Measurements from ENCODE around the gene UBAC2. TPM values are rescaled to one million over a fixed set of nuclear protein-coding genes. Genes with fewer than 3 reads are reported as not detected.

The UBAC2 gene
- total and polyA plus RNA-seq, 2 donors (not counting 1 experiment from before 2014, with no cell fraction given): 32.4 to 87.4 TPM

DNA sequence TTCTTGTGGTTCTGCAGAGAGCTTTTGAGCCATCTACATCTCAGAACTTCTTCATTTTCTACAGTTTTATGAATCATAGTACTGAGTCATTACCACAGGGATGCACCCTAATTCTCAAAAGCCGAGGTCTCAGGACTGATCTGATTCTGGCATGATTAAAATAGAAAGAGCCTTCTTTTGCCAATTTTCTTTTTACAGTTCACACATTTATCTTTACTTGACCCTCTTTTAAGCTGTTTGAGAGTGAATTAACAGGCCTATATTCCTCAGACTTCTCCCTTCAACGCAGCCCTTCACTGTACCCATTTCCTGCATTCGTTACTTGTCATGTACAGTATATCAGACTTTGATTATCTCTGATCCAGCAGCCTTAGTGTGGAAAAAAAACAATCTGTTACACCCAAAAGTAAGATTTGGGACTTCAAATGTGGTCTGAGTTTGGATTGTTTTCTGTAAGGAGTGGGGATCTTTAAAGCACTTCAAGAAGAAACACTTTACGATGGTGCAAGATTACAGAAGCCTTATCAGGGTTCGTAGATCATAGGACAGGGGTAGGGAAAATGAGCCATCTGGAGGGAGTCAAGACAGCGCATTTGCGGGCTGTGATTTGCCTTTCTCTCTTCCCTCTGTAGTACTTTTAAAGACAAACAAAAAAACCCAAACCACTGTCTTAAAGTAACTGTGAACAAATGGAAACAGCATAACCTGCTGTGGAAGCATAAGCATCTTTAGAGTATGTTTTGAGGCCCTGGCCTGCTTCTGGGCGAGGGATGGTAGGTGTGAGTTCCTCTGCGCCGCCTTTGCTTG lies 121.8 kb downstream of the UBAC2 start:
- Histone ChIP-seq H3K79me2 (ENCODE audit: control insufficient read depth, insufficient read depth, low read length) (no peaks in the 10 kb centered on the region), H3K27ac (ENCODE audit: insufficient read depth, low read length) (peak overlapping the region; percentile 61), H3K4me3 (replicated peaks in 1 of 4; ENCODE audit: control extremely low read depth in 1 of 4, insufficient read depth in 1 of 4, low read depth in 3 of 4, low read length in 4 of 4) (no peak overlapping the region), H4K20me1 (ENCODE audit: control insufficient read depth, extremely low read depth, insufficient read depth, low read length) (no peaks in the 10 kb centered on the region), H3K36me3 (ENCODE audit: control insufficient read depth, insufficient read depth, low read length) (no peaks in the 10 kb centered on the region), H3K27me3 (ENCODE audit: control insufficient read depth, insufficient read depth, low read length) (no peaks in the 10 kb centered on the region), H3K9me3 (ENCODE audit: control insufficient read depth, insufficient read depth, low read depth, low read length) (no peaks in the 10 kb centered on the region), H3K4me1 (ENCODE audit: control insufficient read depth, extremely low read depth, insufficient read depth, low read length) (peaks cover 19% of the 10 kb centered on the region), H2AFZ (ENCODE audit: low read length) (no peak overlapping the region), H3K4me2 (ENCODE audit: extremely low read depth, insufficient read depth, low read length) (peak overlapping the region; percentile 38), H3K9ac (ENCODE audit: insufficient read depth, low read length) (peak overlapping the region; percentile 52)
- peak; percentile 79 to 92 for DNase-seq (ENCODE audit: low read depth in 2 of 2)
- TF ChIP-seq EZH2 (IDR thresholded peaks at IDR 0.05; ENCODE audit: low read length, missing control alignments) (no peak), CTCF (conservative IDR thresholded peaks at IDR 0.05 in 1 of 2, IDR thresholded peaks at IDR 0.05 in 1 of 2; ENCODE audit: low read depth in 1 of 2, low read length in 2 of 2) (no peak)

DNA sequence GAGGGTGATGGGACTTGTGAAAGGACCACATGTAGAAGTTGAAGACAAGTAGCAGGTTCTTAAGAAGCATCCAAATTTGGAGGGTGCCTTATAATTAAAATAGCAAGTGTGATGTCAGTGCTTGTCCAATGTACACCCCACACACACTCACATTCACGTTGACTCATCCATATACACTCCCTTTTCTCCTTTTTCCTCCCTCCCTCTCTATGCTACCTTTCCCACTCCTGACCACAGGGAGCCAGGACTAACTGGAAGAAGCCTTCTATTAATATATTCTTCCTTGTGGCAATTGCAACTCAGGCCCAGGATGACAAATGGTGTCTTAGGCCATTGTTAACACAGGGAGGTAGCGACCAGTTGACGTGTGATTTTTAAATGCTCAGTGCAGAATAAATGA lies 122.8 kb downstream of the UBAC2 start:
- Histone ChIP-seq H3K27ac (ENCODE audit: insufficient read depth, low read length) (no peak overlapping the region), H3K79me2 (ENCODE audit: control insufficient read depth, insufficient read depth, low read length) (no peaks in the 10 kb centered on the region), H3K4me1 (ENCODE audit: control insufficient read depth, extremely low read depth, insufficient read depth, low read length) (peaks cover 19% of the 10 kb centered on the region), H2AFZ (ENCODE audit: low read length) (no peak overlapping the region), H3K9me3 (ENCODE audit: control insufficient read depth, insufficient read depth, low read depth, low read length) (no peaks in the 10 kb centered on the region), H3K4me2 (ENCODE audit: extremely low read depth, insufficient read depth, low read length) (no peak overlapping the region), H3K36me3 (ENCODE audit: control insufficient read depth, insufficient read depth, low read length) (no peaks in the 10 kb centered on the region), H3K4me3 (replicated peaks in 1 of 4; ENCODE audit: control extremely low read depth in 1 of 4, insufficient read depth in 1 of 4, low read depth in 3 of 4, low read length in 4 of 4) (no peak overlapping the region), H3K27me3 (ENCODE audit: control insufficient read depth, insufficient read depth, low read length) (no peaks in the 10 kb centered on the region), H4K20me1 (ENCODE audit: control insufficient read depth, extremely low read depth, insufficient read depth, low read length) (no peaks in the 10 kb centered on the region), H3K9ac (ENCODE audit: insufficient read depth, low read length) (no peak overlapping the region)
- TF ChIP-seq EZH2 (IDR thresholded peaks at IDR 0.05; ENCODE audit: low read length, missing control alignments): no peak
- DNase-seq (ENCODE audit: low read depth in 2 of 2): peak in 1 of 2 donors; percentile 79

DNA sequence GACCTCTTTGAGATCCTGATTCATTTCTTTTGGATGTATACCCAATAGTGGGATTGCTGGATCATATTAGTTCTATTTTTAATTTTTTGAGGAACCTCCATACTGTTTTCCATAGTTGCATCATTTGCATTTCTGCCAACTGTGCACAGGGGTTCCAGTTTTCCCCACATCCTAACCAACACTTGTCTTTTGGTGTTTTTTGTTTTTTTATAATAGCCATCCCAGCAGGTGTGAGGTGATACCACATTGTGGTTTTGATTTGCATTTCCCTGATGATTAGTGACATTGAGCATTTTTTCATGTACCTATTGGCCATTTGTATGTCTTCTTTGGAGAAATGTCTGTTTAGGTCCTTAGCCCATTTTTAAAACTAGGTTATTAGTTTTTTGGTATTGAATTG lies 125.4 kb downstream of the UBAC2 start:
- no peak overlapping the region for H2AFZ ChIP-seq (ENCODE audit: low read length)
- no peaks in the 10 kb centered on the region for H4K20me1 ChIP-seq (ENCODE audit: control insufficient read depth, extremely low read depth, insufficient read depth, low read length)
- DNase-seq (ENCODE audit: low read depth in 2 of 2): no peak
- H3K27ac ChIP-seq (ENCODE audit: insufficient read depth, low read length): no peak overlapping the region
- H3K9ac ChIP-seq (ENCODE audit: insufficient read depth, low read length): no peak overlapping the region
- H3K4me1 ChIP-seq (ENCODE audit: control insufficient read depth, extremely low read depth, insufficient read depth, low read length): peaks cover 19% of the 10 kb centered on the region
- no peaks in the 10 kb centered on the region for H3K27me3 ChIP-seq (ENCODE audit: control insufficient read depth, insufficient read depth, low read length)
- no peak overlapping the region for H3K4me2 ChIP-seq (ENCODE audit: extremely low read depth, insufficient read depth, low read length)
- no peaks in the 10 kb centered on the region for H3K36me3 ChIP-seq (ENCODE audit: control insufficient read depth, insufficient read depth, low read length)
- no peaks in the 10 kb centered on the region for H3K79me2 ChIP-seq (ENCODE audit: control insufficient read depth, insufficient read depth, low read length)
- H3K9me3 ChIP-seq (ENCODE audit: control insufficient read depth, insufficient read depth, low read depth, low read length): no peaks in the 10 kb centered on the region
- no peak for TF ChIP-seq CTCF (conservative IDR thresholded peaks at IDR 0.05 in 1 of 2, IDR thresholded peaks at IDR 0.05 in 1 of 2; ENCODE audit: low read depth in 1 of 2, low read length in 2 of 2)
- TF ChIP-seq EZH2 (IDR thresholded peaks at IDR 0.05; ENCODE audit: low read length, missing control alignments): no peak
- H3K4me3 ChIP-seq (replicated peaks in 1 of 4; ENCODE audit: control extremely low read depth in 1 of 4, insufficient read depth in 1 of 4, low read depth in 3 of 4, low read length in 4 of 4): no peak overlapping the region

Measured in fibroblast of lung (primary cell).